IgD-negative memory B cell (primary cell): Measurements from ENCODE around the gene BBOX1. TPM values are rescaled to one million over a fixed set of nuclear protein-coding genes. Genes with fewer than 3 reads are reported as not detected.

Experiments
- H3K27ac Mint-ChIP-seq, 3 donors: one replicate each; pipeline ENCODE4 v1.8.0; 2020 to 2022; ENCODE audit warnings: mild to moderate bottlenecking in 3 of 3, mixed read lengths in 3 of 3, moderate library complexity in 1 of 3
- H3K27me3 Mint-ChIP-seq: one replicate; pipeline ENCODE4 v1.8.0; 2021; ENCODE audit warnings: mixed read lengths
- H3K36me3 Mint-ChIP-seq: one replicate; pipeline ENCODE4 v1.8.0; 2020; ENCODE audit warnings: mild to moderate bottlenecking, mixed read lengths
- H3K4me1 Mint-ChIP-seq, 3 donors: one replicate each; pipeline ENCODE4 v1.8.0; 2020 to 2022; ENCODE audit warnings: mixed read lengths in 3 of 3, mild to moderate bottlenecking in 1 of 3
- H3K4me3 Mint-ChIP-seq, 4 donors: one replicate each; pipeline ENCODE4 v1.8.0; 2020 to 2022; ENCODE audit warnings: mild to moderate bottlenecking in 4 of 4, mixed read lengths in 4 of 4, moderate library complexity in 3 of 4
- H3K9me3 Mint-ChIP-seq, 3 donors: one replicate each; pipeline ENCODE4 v1.8.0; 2020 to 2021; ENCODE audit warnings: mixed read lengths in 3 of 3, mild to moderate bottlenecking in 1 of 3
- polyA plus RNA-seq: library from polyadenylated mRNA; unstranded; fragments of 300-500 nt; fragmentation: Illumina TruSeq; gene quantifications from one replicate; pipeline ENCODE4 v1.2.3, GENCODE V29; 2021

The BBOX1 gene
- polyA plus RNA-seq, 1 donor from 2014 or later = not detected

DNA sequence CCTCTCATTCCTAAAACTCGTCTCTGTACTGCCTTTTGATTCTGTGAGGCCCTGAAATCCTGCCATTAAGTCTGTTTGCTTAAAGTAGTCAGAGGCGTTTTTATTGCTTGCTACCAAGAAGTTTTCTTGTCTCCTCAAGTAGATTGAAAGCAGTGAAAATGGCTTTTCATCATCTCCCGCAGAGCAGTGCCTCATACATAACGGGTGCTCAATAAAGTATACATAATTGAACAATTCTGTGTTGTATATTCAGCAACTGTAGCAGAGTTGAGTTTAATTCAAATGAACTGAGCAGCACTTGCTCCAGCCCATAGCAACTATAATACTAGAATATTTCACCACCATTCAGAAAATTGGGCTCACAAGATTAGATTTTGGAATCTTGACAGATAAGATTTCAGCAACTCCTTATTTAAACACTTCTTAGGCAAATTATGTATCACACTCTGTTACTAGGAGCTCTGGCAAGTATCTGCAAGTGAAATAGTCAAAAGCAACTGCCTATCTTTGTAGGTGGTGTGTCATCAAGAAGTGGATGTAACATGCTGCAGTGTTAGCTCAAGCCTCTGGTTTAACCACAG lies 26.7 kb upstream of the BBOX1 start:
- Mint-ChIP-seq H3K4me1 (no peaks in the 10 kb centered on the region), H3K4me3 (no peak overlapping the region), H3K9me3 (peaks cover 0 to 2% (median 0%) of the 10 kb centered on the region in 3 donors), H3K27ac (no peak overlapping the region), H3K27me3 (no peaks in the 10 kb centered on the region), H3K36me3 (no peaks in the 10 kb centered on the region)

DNA sequence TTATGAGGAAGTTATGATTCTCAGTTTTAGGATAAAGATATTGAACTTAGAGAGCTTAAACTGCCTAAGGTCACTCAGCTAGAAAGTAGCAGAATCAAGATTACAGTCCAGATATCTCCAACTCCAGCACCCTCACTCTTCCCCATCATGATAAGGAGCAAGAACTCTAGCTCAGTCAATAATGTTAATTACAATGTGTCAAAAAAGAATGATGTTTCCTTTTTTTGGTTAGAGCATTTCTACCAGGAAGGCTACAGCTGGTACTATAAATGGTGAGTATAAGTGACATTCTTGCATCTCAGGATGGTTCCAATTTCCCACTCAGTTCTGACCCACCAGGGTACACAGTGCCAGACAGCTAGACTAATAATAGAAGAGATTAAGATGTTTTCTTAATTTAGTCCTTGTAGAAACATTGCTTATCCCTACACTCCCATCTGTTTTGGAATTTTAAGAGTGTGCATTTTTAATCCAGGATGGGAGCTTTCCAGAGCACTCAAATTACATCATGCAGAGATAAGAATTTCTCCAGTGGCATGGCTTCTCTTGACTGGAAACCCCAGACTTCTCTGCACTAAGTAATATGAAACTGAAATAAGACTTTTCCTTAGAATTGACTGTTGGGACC lies 21.6 kb upstream of the BBOX1 start:
- H3K4me1 Mint-ChIP-seq = no peaks in the 10 kb centered on the region
- H3K27me3 Mint-ChIP-seq = no peaks in the 10 kb centered on the region
- H3K9me3 Mint-ChIP-seq = peaks cover 0 to 2% (median 0%) of the 10 kb centered on the region in 3 donors
- H3K4me3 Mint-ChIP-seq = no peak overlapping the region
- H3K36me3 Mint-ChIP-seq = no peaks in the 10 kb centered on the region
- H3K27ac Mint-ChIP-seq = no peak overlapping the region

DNA sequence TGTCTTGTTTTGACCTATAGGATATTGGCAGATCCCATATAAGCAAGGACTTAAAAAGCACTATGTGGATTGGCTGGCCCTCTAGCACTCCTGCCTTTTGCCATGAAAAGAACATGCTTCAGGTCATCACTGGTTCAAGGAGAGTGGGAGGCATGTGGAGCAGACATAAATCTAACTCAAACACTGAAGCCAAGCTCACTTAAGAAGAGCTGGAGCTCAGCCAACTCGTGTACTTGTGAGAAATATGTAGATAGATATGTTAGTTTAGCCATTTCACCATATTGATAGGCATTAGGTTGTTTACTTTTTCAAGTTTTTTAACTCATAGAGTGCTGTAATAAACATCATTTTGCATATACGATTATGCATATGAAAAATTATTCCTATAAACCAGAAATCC lies 19.9 kb upstream of the BBOX1 start:
- no peak overlapping the region for H3K4me3 Mint-ChIP-seq
- peaks cover 0 to 4% (median 3%) of the 10 kb centered on the region in 3 donors for H3K9me3 Mint-ChIP-seq
- H3K36me3 Mint-ChIP-seq = no peaks in the 10 kb centered on the region
- H3K27me3 Mint-ChIP-seq = no peaks in the 10 kb centered on the region
- H3K27ac Mint-ChIP-seq = no peak overlapping the region
- no peaks in the 10 kb centered on the region for H3K4me1 Mint-ChIP-seq

DNA sequence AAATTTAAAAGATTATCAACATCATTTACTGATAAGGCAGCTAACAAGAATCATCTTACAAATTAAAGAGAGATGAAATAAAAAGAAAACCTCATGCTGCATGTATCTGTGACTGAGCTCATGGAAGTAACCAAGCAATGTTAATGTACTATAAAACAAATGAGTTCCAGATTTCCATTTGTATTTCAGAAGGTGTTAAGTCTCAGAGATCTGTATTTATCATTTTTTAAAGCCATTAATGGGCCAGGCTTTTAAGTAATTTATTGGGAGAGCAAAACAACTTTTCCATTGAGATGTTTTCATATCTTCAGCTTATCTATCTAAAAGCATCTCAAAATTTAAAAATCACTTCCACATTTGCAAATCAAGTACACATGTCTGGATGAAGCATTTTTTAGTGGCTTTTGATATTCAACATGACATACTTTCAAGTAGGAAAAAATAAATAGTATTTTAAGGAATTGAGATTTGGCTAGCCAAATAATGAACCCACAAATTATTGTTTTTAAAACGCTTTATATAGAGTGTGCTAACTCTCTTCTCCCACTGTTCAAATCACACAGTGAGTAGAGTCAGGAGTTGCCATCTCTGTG lies 17.9 kb upstream of the BBOX1 start:
- H3K4me1 Mint-ChIP-seq = no peaks in the 10 kb centered on the region
- H3K27me3 Mint-ChIP-seq = no peaks in the 10 kb centered on the region
- H3K36me3 Mint-ChIP-seq = no peaks in the 10 kb centered on the region
- no peak overlapping the region for H3K27ac Mint-ChIP-seq
- peaks cover 0 to 7% (median 4%) of the 10 kb centered on the region in 3 donors for H3K9me3 Mint-ChIP-seq
- H3K4me3 Mint-ChIP-seq = no peak overlapping the region

- Mint-ChIP-seq H3K4me3 (no peak overlapping the region), H3K9me3 (peaks cover 0 to 7% (median 4%) of the 10 kb centered on the region in 3 donors), H3K27me3 (no peaks in the 10 kb centered on the region), H3K4me1 (no peaks in the 10 kb centered on the region), H3K36me3 (no peaks in the 10 kb centered on the region), H3K27ac (peak overlapping the region in 1 of 3 donors; percentile 84)
These were observed 15.8 kb upstream of the BBOX1 start for GRCh38 chr11:27024865-27025264.

- Mint-ChIP-seq H3K4me1 (no peaks in the 10 kb centered on the region), H3K27ac (no peak overlapping the region), H3K9me3 (peaks cover 0 to 7% (median 4%) of the 10 kb centered on the region in 3 donors), H3K36me3 (no peaks in the 10 kb centered on the region), H3K4me3 (no peak overlapping the region), H3K27me3 (no peaks in the 10 kb centered on the region)
These were observed 15.2 kb upstream of the BBOX1 start for GRCh38 chr11:27025312-27025955.

DNA sequence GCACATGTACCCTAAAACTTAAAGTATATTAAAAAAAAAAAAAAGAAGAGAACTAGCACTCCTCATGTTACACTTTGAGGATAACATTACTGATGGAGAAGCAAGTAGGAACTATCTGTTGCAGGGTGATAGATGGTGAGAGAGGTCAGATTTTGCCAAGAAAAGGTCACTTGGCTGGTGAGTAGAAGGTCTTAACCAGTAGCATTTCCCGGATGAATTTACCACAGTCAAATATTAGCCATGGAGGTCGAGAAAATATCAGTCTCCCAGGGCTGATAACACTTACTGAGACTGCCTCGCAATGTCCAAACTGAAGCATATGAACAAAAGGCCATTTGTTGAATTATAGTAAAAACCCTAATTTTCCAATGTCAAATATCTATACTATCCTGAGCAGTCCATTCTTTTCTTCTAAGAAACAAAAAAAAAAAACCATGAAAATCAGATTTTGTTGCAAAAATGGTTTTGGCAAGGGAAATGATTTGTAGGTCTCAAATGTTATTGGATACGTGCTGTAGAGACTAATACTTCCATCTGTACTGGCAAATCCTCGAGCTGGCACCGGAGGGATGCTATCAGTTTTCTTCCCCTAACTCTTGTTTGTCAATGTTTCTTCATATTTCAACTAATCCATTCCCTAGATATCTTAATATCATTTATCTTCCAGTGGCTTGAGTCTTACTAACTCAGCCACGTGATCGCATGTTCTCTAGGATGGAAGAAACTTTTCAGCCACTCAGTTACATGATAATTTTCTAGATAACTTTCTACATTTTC lies 14.5 kb upstream of the BBOX1 start:
- Mint-ChIP-seq H3K9me3 (peaks cover 0 to 7% (median 4%) of the 10 kb centered on the region in 3 donors), H3K27me3 (no peaks in the 10 kb centered on the region), H3K4me3 (no peak overlapping the region), H3K36me3 (no peaks in the 10 kb centered on the region), H3K4me1 (no peaks in the 10 kb centered on the region), H3K27ac (no peak overlapping the region)

DNA sequence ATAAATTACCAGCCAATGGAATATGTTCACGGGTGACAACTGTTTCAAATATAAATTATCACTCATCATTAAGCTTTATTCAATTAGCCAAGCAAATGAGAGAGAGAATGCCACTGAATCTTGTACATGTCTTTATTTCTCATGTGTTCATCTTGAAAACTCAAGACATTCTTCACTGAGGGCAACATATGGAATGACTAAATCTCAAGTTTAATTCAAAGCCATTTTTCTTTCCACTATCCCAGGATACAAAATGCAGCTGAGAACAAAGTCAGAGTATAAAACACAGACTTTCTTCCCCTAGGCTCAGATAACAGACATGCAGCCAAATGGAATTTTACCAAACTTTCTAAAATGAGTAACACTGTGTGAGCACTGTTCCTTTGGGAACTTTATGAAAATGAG lies 12.1 kb upstream of the BBOX1 start:
- no peaks in the 10 kb centered on the region for H3K27me3 Mint-ChIP-seq
- no peak overlapping the region for H3K27ac Mint-ChIP-seq
- H3K9me3 Mint-ChIP-seq = peaks cover 0 to 7% (median 4%) of the 10 kb centered on the region in 3 donors
- H3K4me1 Mint-ChIP-seq = no peaks in the 10 kb centered on the region
- no peak overlapping the region for H3K4me3 Mint-ChIP-seq
- H3K36me3 Mint-ChIP-seq = no peaks in the 10 kb centered on the region

GRCh38 chr11:27029966-27030365 lies 10.6 kb upstream of the BBOX1 start:
- H3K4me1 Mint-ChIP-seq = no peaks in the 10 kb centered on the region
- peaks cover 2 to 8% (median 6%) of the 10 kb centered on the region in 3 donors for H3K9me3 Mint-ChIP-seq
- H3K27me3 Mint-ChIP-seq = no peaks in the 10 kb centered on the region

DNA sequence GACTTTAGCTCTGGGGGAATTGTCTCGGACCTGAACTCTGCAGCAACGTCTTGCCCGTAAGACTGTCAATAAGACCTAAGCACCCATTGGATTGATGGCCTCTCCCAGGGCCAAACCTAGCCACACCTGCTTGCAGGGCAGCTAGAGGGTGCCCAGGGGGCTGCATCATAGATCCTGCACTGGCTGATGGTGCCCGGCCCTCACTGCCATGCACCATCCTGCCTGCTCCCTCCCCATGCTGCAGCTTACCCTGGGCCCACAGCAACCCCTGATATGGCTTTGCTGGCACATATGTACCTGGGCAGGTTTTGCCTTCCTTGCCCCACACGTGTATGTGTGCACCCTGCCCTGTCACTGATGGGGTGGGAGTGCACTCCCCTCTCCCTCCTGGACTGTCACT lies 8.9 kb upstream of the BBOX1 start:
- no peaks in the 10 kb centered on the region for H3K36me3 Mint-ChIP-seq
- no peak overlapping the region for H3K27ac Mint-ChIP-seq
- H3K27me3 Mint-ChIP-seq = no peaks in the 10 kb centered on the region
- H3K4me1 Mint-ChIP-seq = no peaks in the 10 kb centered on the region
- H3K9me3 Mint-ChIP-seq = peaks cover 0 to 22% (median 6%) of the 10 kb centered on the region in 3 donors
- H3K4me3 Mint-ChIP-seq = no peak overlapping the region

More at GRCh38 chr11:27029966-27030365, 10.6 kb upstream of the BBOX1 start:
- Mint-ChIP-seq H3K4me3 (no peak overlapping the region), H3K36me3 (no peaks in the 10 kb centered on the region), H3K27ac (no peak overlapping the region)

DNA sequence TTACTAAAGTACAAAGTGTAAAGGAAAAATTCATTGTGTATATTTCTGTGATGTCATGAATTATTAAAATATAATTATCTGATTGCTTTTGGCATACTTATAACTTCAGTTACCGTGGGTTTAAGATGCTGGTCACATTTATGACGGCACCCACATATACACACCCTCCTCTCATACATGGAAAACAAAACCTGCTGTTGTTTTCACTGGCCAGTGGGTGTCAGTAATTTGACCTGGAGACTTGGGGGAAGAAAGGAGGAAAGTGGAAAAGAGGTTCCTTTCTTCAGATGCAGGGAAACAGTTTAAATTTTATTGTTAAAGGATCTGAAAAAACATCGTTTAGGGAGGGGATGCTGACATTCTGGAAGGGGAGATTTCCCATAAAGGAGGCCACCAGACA lies 742 bp upstream of the BBOX1 start:
- Mint-ChIP-seq H3K9me3 (peaks cover 9 to 42% (median 12%) of the 10 kb centered on the region in 3 donors), H3K36me3 (no peaks in the 10 kb centered on the region), H3K4me1 (no peaks in the 10 kb centered on the region), H3K27ac (no peak overlapping the region), H3K27me3 (no peaks in the 10 kb centered on the region), H3K4me3 (no peak overlapping the region)

- peaks cover 7 to 30% (median 12%) of the 10 kb centered on the region in 3 donors for H3K9me3 Mint-ChIP-seq
- no peaks in the 10 kb centered on the region for H3K27me3 Mint-ChIP-seq
- H3K4me1 Mint-ChIP-seq = no peaks in the 10 kb centered on the region
- no peak overlapping the region for H3K27ac Mint-ChIP-seq
- no peak overlapping the region for H3K4me3 Mint-ChIP-seq
- H3K36me3 Mint-ChIP-seq = no peaks in the 10 kb centered on the region
These were observed 705 bp downstream of the BBOX1 start for GRCh38 chr11:27041141-27041899.

GRCh38 chr11:27046956-27047355 lies 6.3 kb downstream of the BBOX1 start:
- H3K36me3 Mint-ChIP-seq = peaks cover 2% of the 10 kb centered on the region
- no peaks in the 10 kb centered on the region for H3K4me1 Mint-ChIP-seq
- H3K27ac Mint-ChIP-seq = no peak overlapping the region
- H3K27me3 Mint-ChIP-seq = no peaks in the 10 kb centered on the region
- H3K4me3 Mint-ChIP-seq = peak overlapping the region in 1 of 4 donors; percentile 28
- H3K9me3 Mint-ChIP-seq = peaks cover 12 to 13% (median 13%) of the 10 kb centered on the region in 3 donors

DNA sequence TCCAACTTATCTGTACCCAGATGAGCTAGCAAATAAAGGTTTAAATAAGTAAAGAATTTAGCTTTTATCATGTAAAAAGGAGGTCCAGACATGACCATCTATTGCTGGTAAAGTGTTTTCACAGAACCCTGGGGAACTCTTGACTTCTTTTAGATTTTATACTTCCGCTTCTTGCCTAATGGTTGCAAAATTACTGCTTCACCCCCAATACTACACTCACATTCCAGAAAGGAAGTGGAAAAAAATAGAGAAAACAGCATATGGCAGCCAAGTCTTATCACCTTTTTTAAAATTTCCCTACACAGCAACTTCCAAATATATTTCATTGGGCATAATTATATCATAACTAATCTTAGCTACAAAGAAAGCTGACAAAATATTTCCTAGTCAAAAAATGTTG lies 12.1 kb downstream of the BBOX1 start:
- H3K36me3 Mint-ChIP-seq = peaks cover 2% of the 10 kb centered on the region
- no peak overlapping the region for H3K4me3 Mint-ChIP-seq
- no peaks in the 10 kb centered on the region for H3K4me1 Mint-ChIP-seq
- no peaks in the 10 kb centered on the region for H3K27me3 Mint-ChIP-seq
- H3K27ac Mint-ChIP-seq = no peak overlapping the region
- peaks cover 5 to 6% (median 5%) of the 10 kb centered on the region in 3 donors for H3K9me3 Mint-ChIP-seq
